Ramos (cell line): Measurements from ENCODE around the gene EGFR.

Source experiments
- in situ Hi-C: fragments of 300-500 bp; cut with MboI; formaldehyde crosslinking; loops from one replicate; pipeline ENCODE4 v1.14.3; 2022; ENCODE audit warnings: low sequenced_read_pairs; ENCODE audit not compliant: unreplicated experiment

The EGFR gene

DNA sequence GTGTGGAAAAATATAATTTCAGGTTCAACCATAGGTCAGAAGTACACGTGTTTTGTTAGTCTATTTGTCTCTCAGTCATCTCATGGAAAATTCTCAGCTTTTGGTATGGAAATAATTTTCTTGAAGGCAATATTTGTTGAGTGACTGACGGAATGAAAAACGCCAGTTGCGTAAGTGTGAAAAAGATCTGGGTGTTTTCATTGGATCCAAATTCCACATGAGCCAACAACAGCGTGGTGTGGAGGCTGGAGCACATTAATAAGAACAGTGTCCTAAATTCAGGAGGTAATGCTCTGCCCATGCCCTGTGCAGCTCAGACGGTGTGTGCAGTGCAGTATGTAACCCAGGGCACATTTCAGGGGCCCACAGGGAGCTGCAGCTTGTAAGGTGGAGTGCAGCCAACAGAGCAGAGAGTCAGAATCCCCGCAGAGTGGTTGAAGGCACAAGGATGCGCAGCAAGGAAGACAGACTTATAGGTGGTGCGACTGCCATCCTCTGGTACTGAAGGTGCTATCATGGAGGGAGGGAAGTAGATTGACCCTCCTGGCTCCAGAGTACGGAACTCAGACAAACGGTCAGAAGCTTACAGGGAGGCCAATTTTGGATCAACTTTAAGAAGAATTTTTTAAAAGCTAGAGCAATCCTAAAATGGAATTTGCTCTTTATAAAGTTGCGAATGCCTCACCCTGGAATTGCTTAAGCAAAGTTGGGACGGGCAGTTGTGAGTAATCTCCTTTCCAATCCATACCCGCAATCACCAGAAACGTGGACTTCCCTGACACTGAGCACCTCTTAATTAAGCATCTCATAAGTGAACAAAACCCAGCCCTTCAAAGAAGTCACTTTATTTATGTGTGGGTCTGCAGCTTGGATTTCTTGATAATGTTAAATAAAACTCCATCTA, 38.0 kb downstream of the EGFR start:
- in situ Hi-C loops: no loop called here

DNA sequence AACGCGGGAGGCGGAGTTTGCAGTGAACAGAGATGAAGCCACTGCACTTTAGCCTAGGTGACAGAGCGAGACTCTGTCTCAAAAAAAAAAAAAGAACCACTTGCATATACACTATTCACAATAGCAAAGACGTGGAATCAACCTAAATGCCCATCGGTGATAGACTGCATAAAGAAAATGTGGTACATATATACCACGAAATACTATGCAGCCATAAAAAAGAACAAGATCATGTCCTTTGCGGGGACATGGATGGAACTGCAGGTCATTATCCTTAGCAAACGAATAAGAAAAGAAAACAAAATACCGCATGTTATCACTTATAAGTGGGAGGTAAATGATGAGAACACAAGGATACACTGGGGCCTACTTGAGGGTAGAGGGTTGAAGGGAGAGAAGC, 39.5 kb downstream of the EGFR start:
- in situ Hi-C loops: no loop called here

DNA sequence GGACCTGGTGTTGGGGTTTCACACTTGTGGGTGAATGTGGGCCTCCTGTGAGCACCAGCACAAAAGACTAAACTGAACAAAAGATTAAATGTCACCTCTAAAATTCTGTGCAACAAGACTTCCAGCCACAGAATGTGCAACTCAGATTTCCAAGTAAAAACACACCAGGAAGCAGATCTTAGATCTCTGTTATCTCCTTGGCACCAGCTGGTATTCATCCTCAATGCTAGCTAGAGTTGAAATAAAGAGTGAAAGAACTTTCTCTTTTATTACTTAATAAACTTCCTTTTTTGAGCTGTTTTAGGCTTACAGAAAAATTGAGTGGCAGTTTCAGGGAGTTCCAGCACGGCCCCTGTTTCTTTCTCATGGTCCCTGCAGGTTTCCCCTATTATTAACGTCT, 40.2 kb downstream of the EGFR start:
- in situ Hi-C loops: no loop called here

DNA sequence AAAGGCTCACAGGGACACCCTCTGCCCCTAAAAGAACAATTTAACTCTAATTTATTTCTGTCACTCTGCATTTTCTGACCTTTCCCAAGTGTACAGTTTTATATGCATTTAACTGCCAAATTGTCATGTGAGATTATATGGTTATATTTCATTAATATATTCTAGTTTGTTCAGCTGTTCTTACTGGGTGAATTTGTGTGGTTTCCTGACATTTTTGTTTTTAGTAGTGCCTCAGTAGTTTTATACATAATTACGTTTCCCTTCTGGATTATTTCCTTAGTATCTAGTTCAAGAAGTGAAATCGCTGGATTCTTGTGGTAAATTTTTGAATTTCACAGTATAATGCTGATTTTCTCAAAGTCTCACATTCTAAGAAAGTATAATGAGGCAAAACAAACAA, 41.3 kb downstream of the EGFR start:
- in situ Hi-C loops: no loop called here

DNA sequence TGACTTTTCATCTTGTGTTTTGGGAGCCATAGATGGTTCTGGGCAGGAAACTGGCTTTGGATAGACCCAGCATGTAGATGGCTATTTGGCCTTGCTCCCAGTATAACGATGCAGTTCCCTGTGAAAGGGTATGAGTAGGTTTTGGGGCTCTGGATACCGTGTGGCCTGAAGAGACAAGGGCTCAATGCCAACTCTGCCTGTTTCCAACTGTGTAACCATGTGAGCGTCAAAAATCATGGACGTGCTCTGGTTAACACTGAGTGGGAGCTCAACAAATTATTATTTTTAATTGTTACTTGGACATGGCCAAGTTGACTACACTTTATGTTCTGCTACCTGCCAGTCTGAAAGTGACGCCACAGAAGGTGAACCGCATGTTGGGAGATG, 41.8 kb downstream of the EGFR start:
- in situ Hi-C loops: no loop called here

DNA sequence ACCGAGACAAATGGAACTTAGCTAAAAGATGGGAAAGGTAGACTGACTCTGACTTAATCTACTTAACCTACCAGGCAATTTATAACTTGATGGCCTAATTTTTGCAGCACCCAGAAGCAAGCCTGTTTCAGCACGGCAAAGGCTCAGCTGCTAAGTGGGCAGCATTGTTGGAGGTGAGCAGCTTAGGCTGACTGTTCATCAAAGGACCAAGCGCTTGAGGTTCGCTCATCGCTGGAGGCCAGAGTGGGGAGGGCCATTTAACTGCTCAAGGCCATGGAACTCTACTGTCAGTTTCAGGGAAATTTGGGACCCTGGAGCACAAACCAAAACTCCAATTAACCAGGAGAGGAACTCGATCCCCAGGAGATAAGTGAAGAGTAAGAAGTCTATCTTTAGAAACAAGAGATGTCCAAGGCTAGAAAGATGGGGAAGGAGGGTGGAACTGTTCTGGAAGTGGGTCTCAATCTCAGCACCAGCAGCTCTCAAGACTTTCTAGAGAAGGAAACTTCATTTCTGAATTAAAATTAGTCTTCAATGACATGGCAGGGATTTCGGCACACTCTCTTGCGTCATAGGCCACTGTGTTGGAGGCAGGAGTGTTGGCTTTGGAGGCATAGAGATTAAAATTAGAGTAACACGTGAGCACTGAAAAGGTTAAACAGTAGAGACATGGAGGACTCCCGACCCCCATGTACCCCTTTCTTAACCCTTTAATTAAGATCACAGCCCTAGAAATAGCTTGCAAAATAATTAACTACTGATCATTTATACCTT, 43.1 kb downstream of the EGFR start:
- in situ Hi-C loops: no loop called here

DNA sequence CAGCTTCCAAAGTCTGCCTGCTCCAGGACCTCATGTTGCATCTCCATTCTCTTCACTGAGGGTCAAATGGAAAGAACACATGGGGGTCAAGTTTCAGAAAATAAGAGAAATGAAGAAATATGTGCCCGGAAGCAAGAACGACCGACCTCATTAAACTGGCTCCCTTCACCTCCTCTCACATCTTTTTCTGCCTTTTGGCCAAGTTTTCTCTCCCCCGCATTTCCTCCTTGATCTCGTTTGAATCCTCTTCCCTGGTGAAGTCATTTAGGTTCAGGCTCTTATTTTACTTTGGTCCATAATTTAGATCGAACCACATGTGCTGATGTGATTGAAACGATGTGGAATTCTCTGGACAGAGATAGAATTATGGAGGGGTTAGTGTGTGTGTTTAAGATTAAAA, 44.2 kb downstream of the EGFR start:
- in situ Hi-C loops: no loop called here

DNA sequence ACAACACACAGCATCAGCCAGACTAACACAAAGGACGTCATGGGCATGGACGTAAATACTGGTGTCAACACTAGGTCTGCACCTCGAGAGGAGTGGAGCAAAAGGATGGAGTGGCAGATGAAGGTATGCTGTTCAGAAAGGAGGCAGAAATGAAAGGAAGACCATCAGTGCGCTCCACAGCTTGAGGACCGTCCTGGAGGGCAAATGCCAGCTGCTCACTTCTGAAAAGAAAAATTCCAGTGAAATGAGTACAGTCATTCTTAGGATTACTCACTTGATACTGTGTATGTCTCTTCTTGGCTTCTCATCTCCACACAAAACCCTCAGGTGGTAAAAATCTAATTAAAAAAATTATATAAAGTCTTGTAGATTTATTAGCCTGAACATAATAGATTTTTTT, 44.8 kb downstream of the EGFR start:
- in situ Hi-C loops: no loop called here

DNA sequence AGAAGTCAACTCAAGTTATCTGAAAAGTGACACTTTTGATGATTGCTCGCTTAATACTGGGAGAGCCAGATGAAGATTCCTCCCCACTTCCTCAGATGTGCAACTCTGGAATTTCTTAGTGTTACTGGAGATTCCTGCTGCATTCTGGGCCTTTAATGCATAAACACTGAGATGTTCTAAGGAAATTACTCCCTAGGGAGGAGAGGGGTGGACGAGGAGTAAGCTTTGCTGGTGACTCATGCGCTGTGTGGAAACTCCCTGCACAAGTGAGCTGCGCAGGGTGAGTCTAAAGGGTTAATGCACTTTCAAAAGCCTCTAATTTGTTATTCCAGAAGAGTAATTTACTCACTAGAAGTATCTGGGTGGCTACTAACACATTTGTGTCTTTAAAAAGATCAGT, 46.3 kb downstream of the EGFR start:
- in situ Hi-C loops: no loop called here

DNA sequence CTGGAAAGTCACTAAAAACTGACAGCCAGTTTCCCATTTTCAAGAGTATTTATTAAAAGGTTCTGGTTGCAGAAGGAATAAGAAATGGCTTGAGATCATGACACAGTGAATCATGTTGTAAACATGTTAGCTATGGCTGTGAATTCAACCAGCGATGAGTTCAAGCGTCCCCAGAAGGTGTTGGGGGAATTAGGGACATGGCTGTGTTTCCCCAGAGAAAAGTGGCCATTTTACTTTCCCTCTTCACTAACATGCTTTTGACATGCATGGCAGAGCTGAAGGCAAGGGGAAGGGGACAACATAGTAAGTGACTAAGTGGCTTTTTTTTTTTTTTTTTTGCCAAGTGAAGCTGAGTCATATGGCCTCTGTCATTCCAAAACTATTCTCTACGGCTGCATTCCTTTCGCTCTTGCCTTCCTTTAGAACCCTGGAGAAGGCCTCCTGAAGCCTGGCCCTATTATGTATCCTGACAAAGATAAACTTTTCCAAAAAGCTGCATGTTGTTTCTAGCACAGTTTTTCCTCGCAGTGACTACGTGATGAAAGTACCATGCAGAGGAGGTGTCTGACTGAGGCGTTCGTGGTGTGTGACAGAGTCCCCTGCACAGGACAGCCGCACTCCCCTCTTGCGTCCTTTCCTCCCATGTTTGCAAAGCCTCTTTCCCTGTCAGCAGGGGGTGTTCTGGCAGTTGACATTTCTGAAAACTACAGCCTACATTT, 46.9 kb downstream of the EGFR start:
- in situ Hi-C loops: no loop called here

DNA sequence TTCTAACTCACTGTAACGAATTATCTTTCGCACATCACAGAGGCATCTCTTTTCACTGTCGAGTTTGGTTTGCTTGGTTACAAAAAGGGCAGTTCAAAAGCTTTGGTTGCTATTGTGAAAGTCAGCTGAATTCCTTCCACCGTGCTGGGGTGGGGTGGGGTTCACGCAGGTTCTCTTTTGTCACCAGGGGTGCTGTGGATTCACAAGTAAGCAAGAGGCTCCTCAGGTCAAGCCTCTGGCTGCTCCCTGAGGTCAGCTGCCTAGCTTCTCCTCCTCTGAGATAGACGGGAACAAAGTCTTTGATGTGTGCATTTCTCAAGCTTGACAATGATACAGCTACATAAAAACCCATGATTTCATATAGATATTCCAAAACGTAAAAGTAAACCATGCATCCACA, 47.7 kb downstream of the EGFR start:
- in situ Hi-C loops: no loop called here

DNA sequence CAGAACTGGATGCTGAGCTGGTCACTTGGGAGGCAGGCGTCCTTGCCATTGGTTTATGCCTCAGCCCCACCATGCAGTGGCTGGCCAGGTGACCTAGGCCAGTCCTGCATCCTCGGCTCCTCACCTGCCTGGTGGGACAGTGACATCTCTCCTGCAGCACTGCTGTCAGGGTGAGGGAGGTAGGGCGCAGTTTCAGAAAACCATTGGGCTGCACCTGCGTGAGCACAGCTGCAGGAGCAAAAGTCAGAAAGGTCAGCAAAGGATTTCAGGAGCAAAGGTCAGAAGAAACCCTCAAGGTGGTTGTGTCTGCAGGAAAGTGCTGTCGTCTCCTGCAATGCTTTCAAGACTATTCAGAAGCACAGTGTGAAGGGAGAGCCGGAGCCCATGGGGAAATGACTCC, 48.1 kb downstream of the EGFR start:
- in situ Hi-C loops: no loop called here

DNA sequence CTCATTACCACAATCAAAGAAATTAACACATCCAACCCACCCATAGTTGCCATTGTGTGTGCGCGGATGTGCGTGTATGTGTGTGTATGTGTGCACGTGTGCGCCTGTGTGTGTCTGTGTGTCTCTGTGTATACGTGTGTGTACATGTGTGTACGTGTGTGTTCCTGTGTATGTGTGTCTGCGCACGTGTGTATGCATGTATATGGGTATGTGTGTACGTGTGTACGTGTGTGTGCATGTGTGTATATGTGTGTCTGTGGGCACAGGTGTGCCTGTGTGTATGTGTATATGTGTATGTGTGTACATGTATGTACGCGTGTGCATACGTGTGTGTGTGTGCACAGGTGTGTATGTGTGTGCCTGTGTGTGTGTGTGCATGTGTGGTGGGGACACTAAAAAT, 48.9 kb downstream of the EGFR start:
- in situ Hi-C loops: no loop called here

DNA sequence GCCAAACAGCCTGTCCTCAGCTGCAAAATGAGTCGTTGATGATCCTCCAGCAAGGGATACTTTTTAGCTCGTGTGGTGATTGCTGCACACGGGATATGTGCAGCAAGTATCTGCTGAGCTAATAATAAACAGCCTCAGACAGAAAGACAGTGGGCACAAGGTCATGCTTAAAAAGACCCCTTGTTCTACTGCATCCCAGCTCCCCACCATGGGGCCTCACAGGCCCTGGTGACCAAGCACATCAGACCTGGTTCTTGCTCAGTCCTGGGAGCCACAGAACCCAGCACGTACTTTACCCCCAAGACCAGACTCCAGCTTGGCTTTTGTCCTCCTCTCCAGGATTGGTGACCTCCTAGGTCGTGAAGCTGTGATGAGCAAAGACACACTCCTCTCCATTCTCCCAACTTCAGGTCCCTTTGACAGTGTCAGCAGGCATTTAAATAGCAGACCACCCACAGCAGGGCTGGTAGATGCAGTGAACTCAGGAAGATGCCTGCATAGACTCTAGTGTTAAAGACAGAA, 50.5 kb downstream of the EGFR start:
- in situ Hi-C loops: no loop called here

DNA sequence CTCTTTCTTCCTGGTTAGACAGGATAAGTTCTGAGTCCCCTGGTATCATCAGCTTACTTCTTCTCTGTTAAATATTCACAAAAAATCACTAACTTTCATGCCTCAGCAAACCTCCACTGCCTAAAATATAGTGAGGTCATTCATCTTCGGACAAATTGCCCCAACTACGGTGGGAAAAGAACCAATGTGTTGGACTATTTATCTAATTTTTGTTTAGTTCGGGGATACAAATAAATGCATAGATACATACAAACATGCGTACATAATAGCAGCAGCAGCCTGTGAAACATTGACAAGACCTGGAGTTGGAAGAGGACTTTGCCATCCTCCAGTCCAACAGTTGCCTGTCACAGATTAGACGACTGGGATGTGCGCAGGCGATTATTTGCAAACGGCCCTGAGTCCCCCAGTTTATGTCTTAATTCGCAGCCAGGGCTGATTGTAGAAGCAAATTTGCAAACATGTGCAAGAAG, 51.5 kb downstream of the EGFR start:
- in situ Hi-C loops: no loop called here

DNA sequence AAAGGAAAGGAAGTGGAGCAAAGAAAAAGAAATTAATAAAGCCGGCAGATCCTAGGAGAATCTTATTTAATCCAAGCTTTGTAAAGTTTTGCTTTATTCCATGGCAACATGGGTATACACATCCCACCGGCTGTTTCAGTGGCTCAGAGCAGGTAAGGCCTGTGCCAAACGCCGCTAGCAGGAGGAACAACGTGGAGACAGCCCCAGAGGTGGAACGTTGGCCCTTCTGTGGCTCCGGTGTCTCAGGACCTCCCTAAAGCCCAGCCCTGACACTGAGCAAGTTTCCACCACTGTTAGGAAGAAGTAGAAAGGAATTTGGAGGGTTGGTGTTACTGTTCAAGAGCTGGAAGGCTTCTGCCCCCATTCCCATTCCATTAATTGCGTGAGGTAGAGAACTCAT, 52.0 kb downstream of the EGFR start:
- in situ Hi-C loops: no loop called here

DNA sequence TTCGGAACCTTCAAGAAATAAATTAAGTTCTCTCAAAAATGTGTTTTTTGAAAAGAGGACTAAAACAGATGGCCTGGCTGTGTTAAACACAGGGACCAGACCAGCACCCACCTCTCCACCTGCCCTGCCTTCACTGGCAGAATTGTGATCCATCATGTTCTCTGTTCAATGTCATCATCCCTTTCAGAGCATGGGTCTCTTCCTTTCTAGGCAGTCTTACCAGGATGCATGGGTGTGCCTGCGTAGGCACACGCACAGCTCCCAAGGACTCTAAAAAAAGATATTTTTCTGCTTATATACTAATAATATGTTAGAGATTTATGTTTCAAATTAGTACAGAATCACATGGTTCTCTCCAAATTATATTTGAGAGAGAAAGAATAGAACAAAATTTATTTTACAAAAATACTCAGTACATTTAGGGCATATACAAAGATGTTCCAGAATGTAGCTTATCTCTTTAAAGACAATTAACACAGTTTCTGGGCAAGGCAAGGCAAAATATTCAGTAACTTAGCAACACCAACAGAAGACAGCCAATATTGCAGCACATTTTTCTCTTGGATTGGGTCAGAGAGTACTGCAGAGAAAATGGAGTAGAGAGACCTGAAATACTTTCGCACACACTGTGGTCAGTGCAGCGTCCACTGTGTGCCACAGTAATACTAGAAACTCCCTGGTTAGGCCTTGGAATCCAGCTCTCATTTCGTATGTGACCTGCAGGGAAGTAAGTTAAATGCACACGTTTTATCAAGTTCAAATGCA, 52.8 kb downstream of the EGFR start:
- in situ Hi-C loops: no loop called here

DNA sequence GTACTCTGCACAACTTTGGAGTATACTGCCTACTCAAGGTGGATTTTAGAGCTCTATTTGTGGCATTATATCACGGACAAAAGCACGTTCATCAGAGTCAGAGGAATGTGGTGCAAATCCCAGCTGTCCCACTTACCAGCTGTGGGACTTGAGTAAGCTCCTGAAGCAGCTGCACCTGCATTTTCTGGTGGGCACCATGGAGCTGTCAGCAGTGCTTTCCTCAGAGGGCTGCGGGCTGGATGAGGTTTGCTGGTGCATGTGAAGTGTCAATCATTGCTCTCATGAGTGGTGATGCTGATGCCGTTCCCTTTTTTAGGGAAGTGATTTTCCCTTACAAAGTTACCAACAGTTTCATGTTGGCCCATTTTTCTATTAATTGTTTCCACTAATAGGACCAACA, 53.4 kb downstream of the EGFR start:
- in situ Hi-C loops: no loop called here

DNA sequence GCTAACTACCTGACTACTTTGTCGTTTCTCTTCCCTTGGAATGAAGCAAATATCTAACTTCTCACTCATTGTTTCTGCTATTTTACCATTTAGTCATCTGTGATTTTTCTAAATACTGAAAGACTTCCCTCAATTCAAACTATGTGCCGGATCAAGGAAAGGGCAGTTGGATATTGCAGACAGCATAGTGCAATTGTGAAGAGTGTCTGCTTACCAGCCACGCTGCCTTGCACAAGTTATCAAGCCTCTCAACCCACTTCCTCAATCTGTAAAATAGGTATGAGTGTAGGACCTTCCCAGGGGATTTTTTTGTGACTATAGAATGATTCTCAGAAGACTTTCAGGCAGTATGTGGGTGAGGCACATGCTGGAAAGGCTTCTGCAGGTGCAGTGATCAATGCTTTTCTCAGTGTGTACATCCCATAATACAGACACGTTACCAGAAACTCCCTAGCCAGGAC, 54.3 kb downstream of the EGFR start:
- in situ Hi-C loops: no loop called here

DNA sequence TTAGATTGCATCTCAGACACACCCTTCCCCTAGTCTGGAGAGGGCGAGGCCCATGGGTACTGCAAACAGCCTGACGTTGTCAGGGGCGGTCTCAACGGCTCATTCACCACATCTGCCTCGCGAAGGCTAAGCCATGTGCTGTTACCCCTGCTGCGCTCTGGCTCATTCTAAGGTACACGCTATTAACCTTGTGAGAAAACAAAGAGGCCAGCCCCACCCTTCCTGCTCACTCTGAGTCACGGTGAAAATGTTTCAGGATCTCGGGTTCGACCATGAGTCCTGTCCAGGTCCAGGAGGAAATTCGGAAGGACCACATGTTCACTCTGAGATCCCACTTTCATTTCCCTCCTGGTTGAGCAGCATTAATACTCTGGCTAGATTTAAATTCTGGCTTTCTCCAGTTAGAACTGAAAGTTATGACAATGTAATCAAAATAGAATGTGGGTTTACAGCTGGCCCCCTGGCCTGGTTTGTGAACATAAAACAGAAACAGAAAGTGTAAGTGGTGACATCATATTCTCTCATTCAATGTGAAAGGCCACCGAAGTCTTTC, 55.2 kb downstream of the EGFR start:
- in situ Hi-C loops: no loop called here
